C4-2B (cell line): ENCODE measurements around the gene RNLS.

Experiments used
- CTCF ChIP-seq: fragments of 450-650 bp; conservative IDR thresholded peaks from 2 replicates; pipeline ENCODE4 v1.5.1; 2017; ENCODE audit warnings: mild to moderate bottlenecking
- ZFX ChIP-seq: fragments of 450-650 bp; IDR thresholded peaks from 2 replicates; pipeline ENCODE4 v1.6.1; 2017

GRCh38 chr10:88238615-88238914, 344.6 kb downstream of the RNLS start:
- TF ChIP-seq CTCF (no peak), ZFX (no peak)
